ENCODE results near the gene BACH2. TPM values are rescaled to one million over a fixed set of nuclear protein-coding genes. Genes with fewer than 3 reads are reported as not detected.

BACH2 gene
- total and polyA plus RNA-seq, 7 experiments from 2014 or later: 24.8 to 193 (median 117) TPM

DNA sequence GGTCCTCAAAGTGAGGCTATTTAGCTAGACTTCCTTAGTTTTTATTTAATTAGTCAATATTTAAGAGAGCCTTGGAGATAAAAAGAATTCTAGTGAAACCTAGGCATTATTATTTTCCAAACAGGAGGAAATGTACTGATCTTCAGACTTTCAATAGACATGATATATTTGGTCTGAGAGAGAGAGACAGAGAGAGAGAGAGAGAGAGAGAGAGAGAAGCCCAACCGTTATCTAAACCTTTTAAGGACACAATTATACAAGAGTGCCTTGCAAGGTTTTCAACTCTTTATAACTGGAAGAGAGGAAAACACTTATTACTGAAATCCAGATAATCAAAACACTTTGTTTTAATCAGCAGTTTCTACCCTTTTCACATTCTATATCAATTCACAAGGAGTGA is 64.8 kb downstream of the BACH2 start:
- Mint-ChIP-seq H3K4me3 (peak overlapping the region in 9 of 10 donors; percentile 19 to 82 (median 64)), H3K4me1 (peaks cover 59 to 100% (median 98%) of the 10 kb centered on the region in 7 donors), H3K27ac (peak overlapping the region; percentile 66 to 99 (median 95)), H3K36me3 (peaks cover 0 to 43% (median 4%) of the 10 kb centered on the region in 5 donors), H3K9me3 (peaks cover 0 to 2% (median 0%) of the 10 kb centered on the region in 11 donors), H3K27me3 (peaks cover 0 to 2% (median 0%) of the 10 kb centered on the region in 5 donors)
- peaks cover 29 to 97% of the 10 kb centered on the region in 2 donors for H3K4me1 ChIP-seq (ENCODE audit: control insufficient read depth in 2 of 2, insufficient read depth in 2 of 2, low read length in 2 of 2)
- no peak overlapping the region for H3K4me3 ChIP-seq (ENCODE audit: low read length)
- CTCF ChIA-PET: interaction anchor here (1.2 kb wide), 1 partner anchor 16 kb away, joined by 3 read pairs; no protein-coding TSS in a partner anchor
- no peak for ATAC-seq
- H3K27me3 ChIP-seq (ENCODE audit: control insufficient read depth in 2 of 2, insufficient read depth in 2 of 2, low read length in 2 of 2): no peaks in the 10 kb centered on the region
- intact Hi-C loops (cut with micrococcal nuclease): loop anchor here (2.0 to 5.0 kb wide), 3 partner anchors 45 to 289 kb away; no protein-coding TSS in a partner anchor
- H3K27ac ChIP-seq (ENCODE audit: low read depth, low read length): peak overlapping the region; percentile 88
- H3K36me3 ChIP-seq (ENCODE audit: control insufficient read depth in 2 of 3, insufficient read depth in 3 of 3, low read length in 3 of 3): no peaks in the 10 kb centered on the region
- H3K9me3 ChIP-seq (ENCODE audit: control insufficient read depth in 2 of 3, low read length in 3 of 3): no peaks in the 10 kb centered on the region
- no peak for DNase-seq
- POLR2A ChIA-PET: interaction anchor here (0.7 to 2.6 kb wide), 9 partner anchors 9 to 57 kb away, joined by 3 to 12 read pairs (median 4); no protein-coding TSS in a partner anchor

GRCh38 chr6:90231308-90231707 is 65.3 kb downstream of the BACH2 start:
- H3K4me3 Mint-ChIP-seq: peak overlapping the region in 8 of 10 donors; percentile 49 to 82 (median 63)
- H3K27me3 Mint-ChIP-seq: peaks cover 0 to 2% (median 0%) of the 10 kb centered on the region in 5 donors
- H3K9me3 Mint-ChIP-seq: peaks cover 0 to 2% (median 0%) of the 10 kb centered on the region in 11 donors
- peaks cover 56 to 100% (median 98%) of the 10 kb centered on the region in 7 donors for H3K4me1 Mint-ChIP-seq
- Histone ChIP-seq H3K27me3 (ENCODE audit: control insufficient read depth in 2 of 2, insufficient read depth in 2 of 2, low read length in 2 of 2) (no peaks in the 10 kb centered on the region), H3K9me3 (ENCODE audit: control insufficient read depth in 2 of 3, low read length in 3 of 3) (no peaks in the 10 kb centered on the region), H3K4me3 (ENCODE audit: low read length) (no peak overlapping the region), H3K27ac (ENCODE audit: low read depth, low read length) (peak overlapping the region; percentile 88), H3K36me3 (ENCODE audit: control insufficient read depth in 2 of 3, insufficient read depth in 3 of 3, low read length in 3 of 3) (no peaks in the 10 kb centered on the region), H3K4me1 (ENCODE audit: control insufficient read depth in 2 of 2, insufficient read depth in 2 of 2, low read length in 2 of 2) (peaks cover 29 to 97% of the 10 kb centered on the region in 2 donors)
- intact Hi-C loops (cut with micrococcal nuclease): loop anchor here (2.0 to 5.0 kb wide), 3 partner anchors 45 to 289 kb away; no protein-coding TSS in a partner anchor
- ChIA-PET POLR2A (interaction anchor here (0.7 to 2.6 kb wide), 9 partner anchors 8 to 57 kb away, joined by 3 to 12 read pairs (median 4); no protein-coding TSS in a partner anchor), CTCF (no interaction called here)
- ATAC-seq (no peak), DNase-seq (no peak)
- peak overlapping the region in 8 of 9 donors; percentile 91 to 99 (median 96) for H3K27ac Mint-ChIP-seq
- H3K36me3 Mint-ChIP-seq: peaks cover 1 to 41% (median 8%) of the 10 kb centered on the region in 5 donors

- peak overlapping the region; percentile 88 for H3K27ac ChIP-seq (ENCODE audit: low read depth, low read length)
- H3K4me1 ChIP-seq (ENCODE audit: control insufficient read depth in 2 of 2, insufficient read depth in 2 of 2, low read length in 2 of 2): peaks cover 24 to 97% of the 10 kb centered on the region in 2 donors
- DNase-seq (no peak), ATAC-seq (no peak)
- H3K27ac Mint-ChIP-seq: peak overlapping the region; percentile 42 to 99 (median 95)
- peak overlapping the region; percentile 40 to 82 (median 56) for H3K4me3 Mint-ChIP-seq
- intact Hi-C loops (cut with micrococcal nuclease): loop anchor here (2.0 to 5.0 kb wide), 3 partner anchors 44 to 288 kb away; no protein-coding TSS in a partner anchor
- H3K4me3 ChIP-seq (ENCODE audit: low read length): no peak overlapping the region
- no peaks in the 10 kb centered on the region for H3K36me3 ChIP-seq (ENCODE audit: control insufficient read depth in 2 of 3, insufficient read depth in 3 of 3, low read length in 3 of 3)
- peaks cover 7 to 42% (median 15%) of the 10 kb centered on the region in 5 donors for H3K36me3 Mint-ChIP-seq
- peaks cover 54 to 100% (median 98%) of the 10 kb centered on the region in 7 donors for H3K4me1 Mint-ChIP-seq
- H3K27me3 ChIP-seq (ENCODE audit: control insufficient read depth in 2 of 2, insufficient read depth in 2 of 2, low read length in 2 of 2): no peaks in the 10 kb centered on the region
- ChIA-PET POLR2A (interaction anchor here (0.5 to 2.6 kb wide), 10 partner anchors 8 to 68 kb away, joined by 3 to 12 read pairs (median 4); no protein-coding TSS in a partner anchor), CTCF (interaction anchor here (1.0 to 1.3 kb wide), 2 partner anchors 11 to 33 kb away, joined by 3 read pairs; no protein-coding TSS in a partner anchor)
- no peaks in the 10 kb centered on the region for H3K9me3 Mint-ChIP-seq
- H3K9me3 ChIP-seq (ENCODE audit: control insufficient read depth in 2 of 3, low read length in 3 of 3): no peaks in the 10 kb centered on the region
- H3K27me3 Mint-ChIP-seq: peaks cover 0 to 2% (median 0%) of the 10 kb centered on the region in 5 donors
These were observed 66.0 kb downstream of the BACH2 start for GRCh38 chr6:90230548-90231215.

DNA sequence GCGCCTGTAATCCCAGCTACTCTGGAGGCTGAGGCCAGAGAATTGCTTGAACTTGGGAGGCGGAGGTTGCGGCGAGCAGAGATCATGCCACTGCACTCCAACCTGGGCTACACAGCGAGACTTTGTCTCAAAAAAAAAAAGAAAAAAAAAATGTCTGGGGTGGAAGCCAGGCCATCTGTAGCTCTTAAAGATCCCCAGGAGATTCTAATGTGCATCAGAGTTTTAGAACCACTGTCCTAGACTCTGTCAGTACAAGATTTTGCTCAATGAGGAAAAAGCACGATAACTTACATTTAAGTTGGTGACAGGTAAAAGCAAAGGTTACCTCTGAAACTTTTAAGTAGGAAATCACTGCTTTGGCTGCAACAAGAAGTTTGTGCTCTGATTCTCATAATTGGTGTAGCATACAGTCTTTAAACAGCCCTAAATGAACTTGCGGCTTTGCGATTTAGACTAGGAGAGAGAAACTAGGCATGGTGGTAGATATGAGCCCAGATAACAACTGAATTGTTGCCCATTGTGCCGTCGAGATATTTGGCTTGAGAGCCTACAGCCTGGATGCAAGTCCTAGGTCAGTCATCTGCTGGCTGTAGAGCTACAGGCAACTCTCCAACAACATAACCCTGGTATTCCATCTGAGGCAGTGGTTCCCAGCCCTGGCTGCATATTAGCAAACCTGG is 67.2 kb downstream of the BACH2 start:
- no peaks in the 10 kb centered on the region for H3K36me3 ChIP-seq (ENCODE audit: control insufficient read depth in 2 of 3, insufficient read depth in 3 of 3, low read length in 3 of 3)
- ATAC-seq (no peak), DNase-seq (peak in 3 of 9 donors; percentile 25 to 44 (median 40))
- intact Hi-C loops (cut with micrococcal nuclease): loop anchor here (2.0 to 5.0 kb wide), 3 partner anchors 43 to 287 kb away; no protein-coding TSS in a partner anchor
- H3K4me3 ChIP-seq (ENCODE audit: low read length): no peak overlapping the region
- Mint-ChIP-seq H3K9me3 (no peaks in the 10 kb centered on the region), H3K4me1 (peaks cover 54 to 100% (median 97%) of the 10 kb centered on the region in 7 donors), H3K27me3 (peaks cover 0 to 2% (median 0%) of the 10 kb centered on the region in 5 donors), H3K27ac (peak overlapping the region; percentile 29 to 99 (median 95)), H3K36me3 (peaks cover 11 to 46% (median 23%) of the 10 kb centered on the region in 5 donors), H3K4me3 (peak overlapping the region; percentile 23 to 79 (median 60))
- H3K27ac ChIP-seq (ENCODE audit: low read depth, low read length): peak overlapping the region; percentile 88
- ChIA-PET CTCF (interaction anchor here (1.0 to 1.3 kb wide), 2 partner anchors 10 to 34 kb away, joined by 3 read pairs; no protein-coding TSS in a partner anchor), POLR2A (interaction anchor here (1.2 to 2.4 kb wide), 7 partner anchors 11 to 67 kb away, joined by 3 to 8 read pairs (median 5); no protein-coding TSS in a partner anchor)
- no peaks in the 10 kb centered on the region for H3K27me3 ChIP-seq (ENCODE audit: control insufficient read depth in 2 of 2, insufficient read depth in 2 of 2, low read length in 2 of 2)
- no peaks in the 10 kb centered on the region for H3K9me3 ChIP-seq (ENCODE audit: control insufficient read depth in 2 of 3, low read length in 3 of 3)
- H3K4me1 ChIP-seq (ENCODE audit: control insufficient read depth in 2 of 2, insufficient read depth in 2 of 2, low read length in 2 of 2): peaks cover 13 to 88% of the 10 kb centered on the region in 2 donors

GRCh38 chr6:90227673-90228072 is 69.0 kb downstream of the BACH2 start:
- Histone ChIP-seq H3K9me3 (ENCODE audit: control insufficient read depth in 2 of 3, low read length in 3 of 3) (peaks cover 0 to 8% (median 3%) of the 10 kb centered on the region in 3 experiments), H3K4me1 (ENCODE audit: control insufficient read depth in 2 of 2, insufficient read depth in 2 of 2, low read length in 2 of 2) (peaks cover 0 to 73% of the 10 kb centered on the region in 2 donors), H3K36me3 (ENCODE audit: control insufficient read depth in 2 of 3, insufficient read depth in 3 of 3, low read length in 3 of 3) (peaks cover 0 to 5% (median 0%) of the 10 kb centered on the region in 3 experiments), H3K27me3 (ENCODE audit: control insufficient read depth in 2 of 2, insufficient read depth in 2 of 2, low read length in 2 of 2) (no peaks in the 10 kb centered on the region), H3K4me3 (ENCODE audit: low read length) (no peak overlapping the region), H3K27ac (ENCODE audit: low read depth, low read length) (peak overlapping the region; percentile 88)
- H3K9me3 Mint-ChIP-seq: peaks cover 0 to 13% (median 5%) of the 10 kb centered on the region in 11 donors
- peaks cover 48 to 91% (median 87%) of the 10 kb centered on the region in 7 donors for H3K4me1 Mint-ChIP-seq
- H3K27ac Mint-ChIP-seq: peak overlapping the region in 8 of 9 donors; percentile 68 to 99 (median 94)
- ChIA-PET POLR2A (interaction anchor here (0.6 to 2.0 kb wide), 4 partner anchors 10 to 33 kb away, joined by 3 to 6 read pairs (median 4); no protein-coding TSS in a partner anchor), CTCF (interaction anchor here (0.9 kb wide), 1 partner anchor 18 kb away, joined by 3 read pairs; no protein-coding TSS in a partner anchor)
- peak overlapping the region in 7 of 10 donors; percentile 18 to 75 (median 56) for H3K4me3 Mint-ChIP-seq
- H3K36me3 Mint-ChIP-seq: peaks cover 20 to 55% (median 37%) of the 10 kb centered on the region in 5 donors
- H3K27me3 Mint-ChIP-seq: peaks cover 0 to 2% (median 0%) of the 10 kb centered on the region in 5 donors
- ATAC-seq (no peak), DNase-seq (no peak)
- intact Hi-C loops (cut with micrococcal nuclease): no loop called here

All from naive thymus-derived CD4-positive, alpha-beta T cell (primary cell).